SIG-M5 treated with dmso at 0.1 percent for 504 hours (cell line): ENCODE measurements around the gene SPRED2.

Experiments used
- DNase-seq: peaks from one replicate; lab custom pipeline; 2025; ENCODE audit not compliant: unreplicated experiment; lab: John Stamatoyannopoulos, UW

Gene SPRED2

DNA sequence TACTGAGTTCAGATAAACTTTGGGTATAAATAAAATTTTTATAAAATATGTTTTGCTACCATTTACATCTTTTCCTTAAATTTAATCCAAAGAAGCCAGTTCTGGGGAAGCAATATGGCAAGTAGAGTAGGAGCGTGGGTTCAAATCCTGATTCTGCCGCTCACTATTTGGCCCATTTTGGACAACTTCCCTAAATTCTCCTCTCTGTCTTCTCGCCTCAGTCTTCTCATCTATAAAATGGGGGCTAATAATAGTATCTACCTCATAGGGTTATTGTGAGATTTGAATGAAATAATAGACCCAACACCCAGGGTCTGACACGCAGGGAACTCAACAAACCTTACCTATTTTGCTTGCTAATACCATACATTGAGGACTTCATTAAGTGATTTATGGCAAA, 145.0 kb downstream of the SPRED2 start:
- no peak for DNase-seq

DNA sequence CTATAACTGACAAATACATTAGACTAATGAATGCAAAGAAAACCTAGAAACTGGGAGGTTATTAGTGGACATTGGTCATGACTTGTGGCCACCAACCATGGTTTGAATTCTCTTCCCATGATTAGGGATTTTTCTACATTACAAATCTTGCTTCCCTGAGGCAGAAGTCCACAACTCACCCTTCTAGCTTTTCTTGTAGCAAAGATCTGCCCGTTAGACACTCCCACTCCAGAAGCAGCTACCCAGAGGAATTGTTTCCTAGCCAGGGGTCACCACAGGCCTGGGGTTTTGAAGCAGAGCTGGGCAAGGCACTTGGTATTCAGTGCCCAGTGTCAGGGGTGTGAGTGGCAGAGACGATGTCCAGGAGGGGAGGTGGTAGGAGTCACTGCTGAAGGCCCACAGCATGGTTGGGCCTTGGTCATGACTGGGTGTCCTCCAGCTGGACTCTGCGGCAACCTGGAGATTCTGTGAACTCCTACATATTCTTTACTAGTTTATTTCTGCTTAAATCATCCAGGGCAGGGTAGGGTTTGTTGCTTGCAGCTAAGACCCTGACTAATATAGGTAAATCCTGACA, 149.8 kb downstream of the SPRED2 start:
- no peak for DNase-seq

DNA sequence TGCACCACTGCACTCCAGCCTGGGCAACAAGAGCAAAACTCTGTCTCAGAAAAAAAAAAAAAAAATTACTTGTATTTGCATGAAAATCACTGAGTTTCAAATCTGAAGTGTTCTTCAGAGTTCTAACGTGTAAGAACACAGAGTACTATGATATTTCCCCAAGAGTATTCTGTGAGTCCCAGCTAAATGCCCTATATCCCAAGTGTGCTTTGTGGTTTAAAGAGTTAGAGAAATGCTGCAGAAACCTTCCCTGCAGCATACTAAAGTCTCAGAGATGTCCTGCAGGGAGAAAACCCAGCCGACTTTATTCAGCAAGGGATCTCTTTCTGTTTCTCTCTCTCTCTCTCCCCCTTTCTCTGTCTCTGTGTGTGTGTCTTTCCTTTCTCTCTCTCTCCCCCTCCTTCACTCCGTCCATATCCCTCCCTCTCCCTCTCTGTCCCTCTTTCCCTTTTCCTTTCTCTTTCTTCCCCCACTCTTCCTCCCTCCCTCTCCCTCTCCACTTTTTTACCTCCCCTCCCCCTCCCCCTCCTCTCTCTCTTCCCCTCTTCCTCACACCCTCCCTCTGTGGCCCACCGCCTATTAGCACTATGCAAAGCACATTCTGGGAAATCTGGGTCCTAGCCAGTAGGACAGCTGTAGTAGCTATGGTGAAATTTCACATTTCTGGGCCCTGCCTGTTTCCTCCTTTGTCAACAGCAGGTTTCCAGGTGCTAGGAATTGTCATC, 150.6 kb downstream of the SPRED2 start:
- no peak for DNase-seq

DNA sequence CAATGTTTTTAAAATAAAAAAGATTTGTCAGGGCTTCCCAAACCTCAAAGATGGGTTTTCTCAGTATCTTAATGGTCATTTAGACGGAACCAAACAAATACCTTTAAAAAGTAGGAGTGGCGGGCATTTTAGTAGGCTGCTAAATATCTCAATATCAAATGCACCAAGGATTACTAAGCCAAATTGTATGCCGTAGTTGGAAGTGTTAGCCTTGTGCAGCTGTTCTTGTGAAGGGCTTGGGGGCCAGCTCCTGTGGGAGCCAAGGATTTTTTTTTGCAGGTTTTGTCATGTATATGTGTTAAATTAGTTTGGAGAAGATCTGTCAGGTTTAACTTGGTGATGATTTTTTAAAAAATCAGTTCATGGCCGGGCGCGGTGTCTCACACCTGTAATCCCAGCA, 152.6 kb downstream of the SPRED2 start:
- DNase-seq = no peak

DNA sequence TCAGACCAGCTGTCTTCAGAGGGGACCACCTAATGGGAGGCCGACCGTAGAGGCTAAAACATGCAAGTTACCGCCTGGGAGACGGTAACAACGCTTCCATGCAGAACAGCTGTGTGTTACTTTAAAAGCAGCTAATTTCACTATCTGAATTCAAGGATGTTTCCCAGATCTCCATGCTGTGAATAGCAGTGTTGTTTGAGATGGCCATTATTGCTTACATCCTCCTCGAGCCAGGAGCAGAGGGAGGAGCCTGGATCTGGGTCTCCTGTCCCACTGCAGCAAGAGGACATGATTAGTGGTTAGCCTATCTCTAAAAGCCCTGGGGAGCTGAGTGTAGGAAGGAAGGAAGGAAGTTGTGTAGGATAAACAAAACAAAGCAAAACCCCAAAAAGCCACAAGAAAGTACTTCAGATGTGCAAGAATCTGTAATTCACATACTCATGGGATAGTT, 153.8 kb downstream of the SPRED2 start:
- peak; percentile 24 for DNase-seq

DNA sequence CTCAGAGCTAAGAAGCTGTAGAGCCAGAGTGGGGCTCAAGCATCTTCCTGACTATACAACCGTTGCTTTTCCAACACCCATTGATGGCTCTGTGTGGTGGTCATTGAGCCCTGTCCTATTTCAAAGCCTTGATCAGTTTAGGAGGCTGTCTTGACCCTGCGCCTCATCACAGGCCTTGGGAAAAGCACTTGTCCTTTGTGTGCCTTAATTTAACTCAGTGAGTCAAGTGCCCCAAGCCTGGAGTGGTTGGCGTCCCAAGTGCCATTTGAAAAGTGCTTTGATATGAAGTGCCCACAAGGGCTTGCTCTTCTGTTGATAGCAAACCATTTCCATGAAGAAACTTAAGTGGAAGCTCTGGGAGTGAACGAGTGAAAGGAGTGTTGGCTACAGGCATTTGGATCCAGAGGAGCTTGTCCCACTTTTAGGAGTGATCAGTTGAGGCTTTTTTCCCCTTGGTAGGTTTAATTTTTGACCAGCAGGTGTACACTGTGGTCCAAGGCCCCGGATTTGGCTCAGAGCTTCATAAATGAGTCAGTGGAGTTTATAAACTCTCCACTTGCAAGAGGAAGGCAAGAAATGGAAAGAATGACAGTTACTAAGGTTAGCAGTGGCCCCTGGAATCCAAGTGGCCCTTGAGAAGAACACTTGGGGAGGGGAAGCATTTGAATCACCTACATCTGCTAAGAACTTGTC, 154.5 kb downstream of the SPRED2 start:
- DNase-seq = no peak

DNA sequence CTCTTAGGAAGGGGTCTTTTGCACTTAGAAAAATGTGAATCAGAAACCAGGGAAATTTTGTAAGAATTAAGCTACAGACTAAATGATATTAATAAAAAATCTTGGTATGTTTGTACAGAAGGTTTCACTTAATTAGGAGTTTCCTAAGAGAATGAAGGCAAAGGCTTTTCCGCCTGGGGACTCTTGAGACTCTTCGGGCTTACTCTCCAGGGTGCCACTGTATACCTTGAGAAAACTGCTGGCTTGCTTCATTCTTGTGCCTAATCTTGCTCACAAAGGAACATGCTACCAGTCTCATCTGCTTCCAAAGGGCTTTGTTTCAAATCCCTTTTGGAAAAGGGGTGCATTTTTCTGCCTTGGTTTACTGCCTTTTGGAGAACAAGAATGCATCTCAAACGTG, 155.3 kb downstream of the SPRED2 start:
- no peak for DNase-seq

DNA sequence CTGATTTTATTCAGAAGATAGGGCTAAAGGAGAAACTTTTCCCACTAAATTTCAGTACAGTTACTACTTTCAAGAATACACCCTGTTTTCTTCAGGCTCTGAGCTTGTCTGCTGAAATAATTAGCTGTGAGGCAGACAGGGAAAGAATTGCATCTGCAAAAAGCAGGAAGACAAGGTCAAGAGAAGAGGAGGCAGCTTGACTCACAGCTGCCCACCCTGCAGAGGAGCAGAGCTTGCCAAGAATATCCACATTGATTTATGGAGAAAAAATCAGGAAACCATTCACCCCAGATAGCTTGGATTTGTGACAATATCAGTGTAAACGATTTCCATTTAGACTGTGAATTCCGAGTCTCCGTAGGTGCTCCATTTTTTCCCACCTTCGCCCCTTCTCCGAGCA, 155.8 kb downstream of the SPRED2 start:
- DNase-seq = no peak

DNA sequence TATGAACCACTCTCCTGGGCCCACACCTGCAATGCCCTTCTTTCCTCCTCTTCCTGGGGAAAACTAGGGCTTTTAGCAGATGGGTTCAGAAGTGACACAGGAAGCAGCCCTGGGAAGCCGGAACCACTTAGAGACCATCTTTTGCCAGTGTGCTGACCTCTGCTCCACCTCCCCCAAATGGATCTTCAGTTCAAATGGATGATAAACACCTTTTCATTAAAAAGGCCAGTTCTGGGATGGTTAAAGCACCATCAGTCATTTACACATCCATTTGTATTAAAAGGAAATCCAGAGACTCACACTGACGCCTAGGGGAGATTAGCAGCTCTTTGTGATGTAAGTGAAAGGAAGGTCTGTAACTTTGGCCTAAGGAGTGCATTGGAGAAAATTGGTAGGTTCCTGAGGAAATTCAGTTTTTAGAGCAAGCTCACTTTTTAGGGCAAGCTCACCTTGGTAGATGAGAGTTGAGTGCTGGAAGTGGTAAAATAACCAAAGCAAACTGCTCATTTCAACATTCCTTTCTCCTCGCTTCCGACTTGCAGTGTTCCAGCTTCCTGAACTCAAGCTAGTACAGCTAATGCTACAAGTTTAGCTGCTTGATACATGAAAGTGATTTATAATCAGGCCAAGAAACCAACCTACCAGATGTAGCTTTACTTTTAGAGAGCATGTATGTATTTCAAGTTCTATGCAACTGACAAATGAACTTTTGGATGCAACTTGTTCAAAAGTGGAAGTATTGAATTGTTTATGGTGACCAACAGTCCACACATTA, 157.1 kb downstream of the SPRED2 start:
- DNase-seq = no peak

DNA sequence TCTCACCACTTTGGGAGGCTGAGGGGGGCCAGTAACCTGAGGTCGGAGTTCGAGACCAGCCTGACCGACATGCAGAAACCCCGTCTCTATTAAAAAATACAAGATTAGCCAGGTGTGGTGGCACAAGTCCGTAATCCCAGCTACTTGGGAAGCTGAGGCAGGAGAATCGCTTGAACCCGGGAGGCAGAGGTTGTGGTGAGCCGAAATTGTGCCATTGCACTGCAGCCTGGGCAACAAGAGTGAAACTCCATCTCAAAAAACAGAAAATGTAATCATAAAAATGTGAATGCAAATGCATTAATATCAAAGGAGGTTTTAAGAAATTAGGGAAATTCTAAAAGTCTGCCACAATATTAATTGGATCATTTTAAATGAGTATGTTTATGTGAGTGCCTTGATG, 159.1 kb downstream of the SPRED2 start:
- DNase-seq = no peak

DNA sequence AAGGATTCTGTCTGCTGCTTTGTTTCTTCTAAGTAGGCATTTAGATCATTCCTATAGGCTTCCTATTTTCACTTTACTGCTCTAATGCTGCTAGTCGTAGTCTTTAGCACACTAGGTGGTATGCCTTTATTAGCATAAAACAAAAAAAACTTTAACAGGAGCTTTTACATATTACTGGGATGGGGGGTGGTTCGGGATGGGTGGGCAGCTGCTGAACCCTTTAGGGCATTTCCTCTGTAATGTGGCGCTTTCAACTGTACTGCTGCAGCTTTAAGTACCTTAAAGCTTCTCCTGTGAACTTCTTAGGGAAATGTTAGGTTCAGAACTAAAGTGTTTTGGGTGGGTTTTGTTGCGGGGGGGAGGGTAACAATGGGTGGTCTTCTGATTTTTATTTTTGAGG, 163.4 kb downstream of the SPRED2 start:
- no peak for DNase-seq

DNA sequence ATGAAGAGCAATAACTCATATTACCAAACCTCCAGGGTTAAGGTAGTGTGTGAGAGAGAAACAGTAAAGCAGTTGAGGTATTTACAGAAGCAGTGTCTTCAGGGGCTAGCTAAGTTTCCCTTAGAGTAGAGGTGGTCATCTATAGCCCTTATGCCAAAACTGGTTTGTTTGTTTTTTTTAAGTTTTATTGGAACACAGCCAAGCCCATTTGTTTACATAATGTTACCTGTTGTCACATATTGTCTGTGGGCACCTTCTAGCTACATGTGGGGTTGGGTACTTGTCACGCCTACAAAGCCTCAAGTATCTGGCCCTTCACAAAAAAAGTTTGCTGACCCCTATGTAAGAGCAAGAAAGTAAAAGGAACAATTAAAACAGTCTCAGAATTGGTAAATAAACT, 165.4 kb downstream of the SPRED2 start:
- DNase-seq = no peak

DNA sequence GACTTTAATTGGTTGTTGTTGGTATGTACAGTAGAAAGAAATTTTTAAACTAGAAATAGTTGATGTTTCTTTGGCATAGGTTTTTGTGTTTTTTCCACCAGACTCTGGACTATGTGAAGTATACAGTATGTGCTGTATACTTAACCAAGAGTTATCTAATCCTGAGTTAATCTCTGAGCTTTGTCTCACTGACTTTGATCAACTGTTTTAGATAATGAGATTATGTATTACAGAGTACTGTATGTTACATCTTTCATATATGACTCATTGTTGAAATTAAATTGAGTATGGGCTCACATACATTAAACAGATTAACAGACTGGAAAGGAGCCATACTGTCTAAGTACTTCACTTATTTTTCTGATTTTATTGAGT, 166.7 kb downstream of the SPRED2 start:
- DNase-seq = no peak

DNA sequence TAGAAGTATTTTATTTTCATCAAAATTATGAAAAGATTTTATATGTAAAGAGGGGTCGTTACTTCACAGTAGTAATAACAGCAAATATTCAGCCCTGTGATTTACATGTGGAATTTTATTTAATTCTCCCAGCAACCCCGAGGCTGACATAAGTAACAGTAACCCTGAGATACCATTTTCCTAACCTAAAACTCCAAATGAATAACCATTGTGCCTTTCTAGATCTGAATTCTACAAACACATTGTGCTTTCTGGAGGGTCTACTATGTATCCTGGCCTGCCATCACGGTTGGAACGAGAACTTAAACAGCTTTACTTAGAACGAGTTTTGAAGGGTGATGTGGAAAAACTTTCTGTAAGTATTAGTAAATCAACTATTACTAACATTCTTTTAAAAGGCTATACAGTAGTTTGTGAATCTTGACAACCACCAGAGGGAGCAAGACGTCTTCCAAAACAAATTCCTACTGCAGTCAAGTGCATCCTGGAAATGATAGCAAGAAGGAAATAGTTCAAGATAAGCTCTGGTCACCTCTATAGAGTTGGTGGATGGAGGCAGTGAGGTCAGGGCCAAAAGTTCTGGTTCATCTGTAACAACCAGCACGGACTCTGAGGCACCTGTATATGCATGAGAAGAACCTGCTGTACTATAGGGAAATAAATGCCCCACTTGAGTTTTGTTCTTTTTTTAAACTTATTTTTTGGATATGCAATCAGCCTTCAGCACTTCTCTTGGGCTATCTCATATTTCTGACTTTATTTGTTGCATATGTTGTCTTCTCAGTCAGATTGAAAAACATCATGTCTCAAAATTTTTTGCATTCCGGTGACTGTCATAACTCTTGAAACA, 167.4 kb downstream of the SPRED2 start:
- peak; percentile 63 for DNase-seq

DNA sequence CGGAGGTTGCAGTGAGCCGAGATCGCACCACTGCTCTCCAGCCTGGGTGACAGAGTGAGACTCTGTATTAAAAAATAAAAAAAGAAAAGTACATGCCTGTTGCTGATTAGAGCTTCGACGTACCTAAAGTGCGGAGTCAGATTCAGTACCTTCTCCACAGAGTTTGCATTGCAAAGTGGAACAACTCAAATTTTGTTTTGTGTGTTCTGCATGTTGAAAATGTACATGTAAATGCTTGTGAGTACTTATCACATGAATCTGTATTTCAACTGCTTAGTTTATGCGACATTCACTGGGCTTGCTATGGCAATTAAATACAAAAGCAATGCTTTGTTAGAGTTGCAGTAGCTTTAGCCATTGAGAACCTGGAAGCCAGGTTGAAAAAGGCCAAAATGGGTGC, 168.4 kb downstream of the SPRED2 start:
- no peak for DNase-seq

DNA sequence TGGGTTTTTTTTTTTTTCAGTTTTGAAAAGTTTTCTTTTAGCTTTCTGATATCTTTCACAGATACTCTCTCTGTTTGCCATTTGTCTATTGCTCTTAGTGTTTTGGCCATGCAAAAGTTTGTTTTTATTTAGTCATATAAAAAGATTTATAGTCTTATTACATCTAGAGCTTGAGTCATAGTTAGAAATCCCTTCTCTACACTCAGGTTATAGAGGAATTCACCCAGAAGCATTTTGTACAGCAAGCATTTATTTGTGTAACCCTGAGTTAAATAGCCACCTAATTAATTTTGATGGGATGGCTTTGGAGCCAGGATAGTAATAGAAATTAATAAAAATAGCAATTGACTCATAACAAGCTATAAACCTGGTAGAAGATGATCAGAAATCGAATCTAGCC, 169.1 kb downstream of the SPRED2 start:
- DNase-seq = no peak

DNA sequence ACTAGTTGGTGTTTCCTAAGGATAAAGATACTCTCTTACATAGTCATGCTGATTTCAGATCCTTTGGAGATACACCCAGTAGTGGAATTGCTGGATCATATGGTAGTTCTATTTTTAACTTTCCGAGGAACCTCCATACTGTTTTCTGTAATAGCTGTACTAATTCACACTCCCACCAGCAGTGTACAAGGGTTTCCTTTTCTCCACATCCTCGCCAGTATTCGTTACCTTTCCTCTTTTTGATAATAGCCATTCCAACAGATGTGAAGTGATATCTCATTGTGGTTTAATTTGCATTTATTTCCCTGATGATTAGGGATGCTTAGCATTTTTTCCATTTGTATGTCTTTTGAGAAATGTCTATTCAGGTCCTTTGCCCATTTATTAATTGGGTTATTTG, 170.7 kb downstream of the SPRED2 start:
- no peak for DNase-seq
